ENCODE data around the gene NAA16. TPM values are rescaled to one million over a fixed set of nuclear protein-coding genes. Genes with fewer than 3 reads are reported as not detected.

The NAA16 gene
- total and polyA plus RNA-seq, 2 donors (not counting 1 experiment from before 2014, with no cell fraction given) = 14.3 to 33.5 TPM

DNA sequence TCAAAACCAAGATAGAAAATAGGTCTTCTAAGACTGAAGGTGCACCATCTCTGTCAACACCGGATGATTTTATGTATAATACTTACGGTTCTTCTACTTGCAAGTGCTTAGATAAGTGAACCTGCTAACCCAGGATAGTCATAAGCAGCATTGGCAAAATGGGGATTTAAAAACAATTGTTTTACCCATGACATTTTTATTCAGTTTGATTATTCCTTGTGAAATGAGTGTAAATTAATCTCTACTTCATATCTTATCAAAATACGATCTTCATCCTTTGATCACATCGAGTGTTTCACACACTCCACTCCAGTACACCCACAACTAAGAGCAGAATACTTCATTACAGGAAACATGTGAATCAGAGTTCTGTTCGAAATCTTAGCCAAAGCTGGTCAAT, 24.7 kb upstream of the NAA16 start:
- H3K79me2 ChIP-seq (ENCODE audit: control insufficient read depth, insufficient read depth, low read length) = no peaks in the 10 kb centered on the region
- H2AFZ ChIP-seq (ENCODE audit: insufficient read depth, low read depth, low read length, poor library complexity, severe bottlenecking) = no peak overlapping the region
- no peak overlapping the region for H3K4me2 ChIP-seq (replicated peaks; ENCODE audit: low read depth, low read length, poor library complexity, severe bottlenecking)
- no peaks in the 10 kb centered on the region for H3K27me3 ChIP-seq (replicated peaks in 1 of 4; ENCODE audit: control extremely low read depth in 1 of 4, control insufficient read depth in 3 of 4, insufficient read depth in 4 of 4, low read length in 3 of 4)
- no peaks in the 10 kb centered on the region for H3K36me3 ChIP-seq (replicated peaks in 1 of 2; ENCODE audit: control extremely low read depth in 1 of 2, control insufficient read depth in 1 of 2, extremely low read depth in 1 of 2, insufficient read depth in 2 of 2, low read length in 1 of 2)
- no peak overlapping the region for H3K27ac ChIP-seq (ENCODE audit: low read length in 2 of 2)
- TF ChIP-seq, protein P1, sequence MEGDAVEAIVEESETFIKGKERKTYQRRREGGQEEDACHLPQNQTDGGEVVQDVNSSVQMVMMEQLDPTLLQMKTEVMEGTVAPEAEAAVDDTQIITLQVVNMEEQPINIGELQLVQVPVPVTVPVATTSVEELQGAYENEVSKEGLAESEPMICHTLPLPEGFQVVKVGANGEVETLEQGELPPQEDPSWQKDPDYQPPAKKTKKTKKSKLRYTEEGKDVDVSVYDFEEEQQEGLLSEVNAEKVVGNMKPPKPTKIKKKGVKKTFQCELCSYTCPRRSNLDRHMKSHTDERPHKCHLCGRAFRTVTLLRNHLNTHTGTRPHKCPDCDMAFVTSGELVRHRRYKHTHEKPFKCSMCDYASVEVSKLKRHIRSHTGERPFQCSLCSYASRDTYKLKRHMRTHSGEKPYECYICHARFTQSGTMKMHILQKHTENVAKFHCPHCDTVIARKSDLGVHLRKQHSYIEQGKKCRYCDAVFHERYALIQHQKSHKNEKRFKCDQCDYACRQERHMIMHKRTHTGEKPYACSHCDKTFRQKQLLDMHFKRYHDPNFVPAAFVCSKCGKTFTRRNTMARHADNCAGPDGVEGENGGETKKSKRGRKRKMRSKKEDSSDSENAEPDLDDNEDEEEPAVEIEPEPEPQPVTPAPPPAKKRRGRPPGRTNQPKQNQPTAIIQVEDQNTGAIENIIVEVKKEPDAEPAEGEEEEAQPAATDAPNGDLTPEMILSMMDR (IDR thresholded peaks at IDR 0.05) = no peak
- TF ChIP-seq EZH2 (IDR thresholded peaks at IDR 0.05; ENCODE audit: borderline replicate concordance, insufficient read depth, low read depth, low read length, poor library complexity, severe bottlenecking) = no peak
- POLR2A ChIA-PET = no interaction called here
- no CpG with 5 or more reads among the region's 5 CpGs for WGBS (ENCODE audit: insufficient coverage)
- no peak overlapping the region for H3K4me3 ChIP-seq (ENCODE audit: control extremely low read depth in 1 of 5, extremely low read depth in 1 of 5, insufficient read depth in 1 of 5, low read depth in 2 of 5, low read length in 4 of 5)
- intact Hi-C loops (cut with micrococcal nuclease) = no loop called here
- H3K27ac Mint-ChIP-seq = no peak overlapping the region
- no peaks in the 10 kb centered on the region for H4K20me1 ChIP-seq (ENCODE audit: control insufficient read depth, insufficient read depth, low read length, poor library complexity, severe bottlenecking)
- H3K27me3 Mint-ChIP-seq = peaks cover 1% of the 10 kb centered on the region
- H3K4me1 Mint-ChIP-seq = peaks cover 6% of the 10 kb centered on the region
- no peaks in the 10 kb centered on the region for H3K9me3 Mint-ChIP-seq (ENCODE audit: insufficient read depth)
- CTCF ChIA-PET = no interaction called here
- peaks cover 8 to 10% of the 10 kb centered on the region in 2 donors for H3K4me1 ChIP-seq (ENCODE audit: control insufficient read depth in 2 of 2, insufficient read depth in 2 of 2, low read length in 2 of 2)
- DNase-seq (no peak), ATAC-seq (ENCODE audit: low read depth) (no peak)
- no peaks in the 10 kb centered on the region for H3K9me3 ChIP-seq (ENCODE audit: control extremely low read depth in 1 of 3, control insufficient read depth in 2 of 3, insufficient read depth in 1 of 3, low read length in 2 of 3)
- no peak overlapping the region for H3K9ac ChIP-seq (ENCODE audit: low read length)
- H3K4me3 Mint-ChIP-seq = no peak overlapping the region

DNA sequence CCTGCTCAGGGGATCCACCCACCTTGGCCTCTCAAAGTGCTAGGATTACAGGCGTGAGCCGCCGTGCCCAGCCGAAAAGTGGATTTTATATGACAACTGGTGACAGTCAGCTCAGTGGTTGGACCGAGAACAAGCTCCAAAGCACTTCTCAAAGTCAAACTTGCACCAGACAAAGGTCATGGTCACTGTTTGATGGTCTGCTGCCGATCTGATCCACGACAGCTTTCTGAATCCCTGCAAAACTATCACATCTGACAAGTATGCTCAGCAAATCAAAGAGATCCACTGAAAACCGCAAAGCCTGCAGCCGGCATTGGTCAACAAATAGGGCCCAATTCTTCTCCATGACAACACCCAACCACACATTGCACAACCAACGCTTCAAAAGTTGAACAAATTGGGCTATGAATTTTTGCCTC, 21.6 kb upstream of the NAA16 start:
- TF ChIP-seq, protein P1 (IDR thresholded peaks at IDR 0.05) = no peak
- no peak for TF ChIP-seq EZH2 (IDR thresholded peaks at IDR 0.05; ENCODE audit: borderline replicate concordance, insufficient read depth, low read depth, low read length, poor library complexity, severe bottlenecking)
- Histone ChIP-seq H3K4me3 (ENCODE audit: control extremely low read depth in 1 of 5, extremely low read depth in 1 of 5, insufficient read depth in 1 of 5, low read depth in 2 of 5, low read length in 4 of 5) (no peak overlapping the region), H3K4me1 (ENCODE audit: control insufficient read depth in 2 of 2, insufficient read depth in 2 of 2, low read length in 2 of 2) (no peaks in the 10 kb centered on the region), H3K9ac (ENCODE audit: low read length) (no peak overlapping the region), H3K79me2 (ENCODE audit: control insufficient read depth, insufficient read depth, low read length) (no peaks in the 10 kb centered on the region), H2AFZ (ENCODE audit: insufficient read depth, low read depth, low read length, poor library complexity, severe bottlenecking) (no peak overlapping the region), H3K4me2 (replicated peaks; ENCODE audit: low read depth, low read length, poor library complexity, severe bottlenecking) (no peak overlapping the region), H3K27ac (ENCODE audit: low read length in 2 of 2) (no peak overlapping the region), H4K20me1 (ENCODE audit: control insufficient read depth, insufficient read depth, low read length, poor library complexity, severe bottlenecking) (no peaks in the 10 kb centered on the region), H3K27me3 (replicated peaks in 1 of 4; ENCODE audit: control extremely low read depth in 1 of 4, control insufficient read depth in 3 of 4, insufficient read depth in 4 of 4, low read length in 3 of 4) (no peaks in the 10 kb centered on the region), H3K36me3 (replicated peaks in 1 of 2; ENCODE audit: control extremely low read depth in 1 of 2, control insufficient read depth in 1 of 2, extremely low read depth in 1 of 2, insufficient read depth in 2 of 2, low read length in 1 of 2) (no peaks in the 10 kb centered on the region), H3K9me3 (ENCODE audit: control extremely low read depth in 1 of 3, control insufficient read depth in 2 of 3, insufficient read depth in 1 of 3, low read length in 2 of 3) (peaks cover 2 to 6% (median 5%) of the 10 kb centered on the region in 3 donors)
- Mint-ChIP-seq H3K4me1 (no peaks in the 10 kb centered on the region), H3K27ac (no peak overlapping the region), H3K4me3 (no peak overlapping the region), H3K9me3 (ENCODE audit: insufficient read depth) (no peaks in the 10 kb centered on the region), H3K27me3 (peaks cover 3% of the 10 kb centered on the region)
- ChIA-PET CTCF (no interaction called here), POLR2A (no interaction called here)
- intact Hi-C loops (cut with micrococcal nuclease) = no loop called here
- WGBS (ENCODE audit: insufficient coverage) = 90% methylated on average over 9 of the region's 10 CpGs
- ATAC-seq (ENCODE audit: low read depth) (no peak), DNase-seq (no peak)
